RWPE1 (cell line): Measurements from ENCODE around the gene MEIOB.

Experiments
- CTCF ChIA-PET: fragments of 350-600 bp; sonication (Branson Sonifier 250); formaldehyde crosslinking; extraction: SDS; loops from one replicate; lab custom pipeline; 2021; lab: Yijun Ruan, JAX
- POLR2A ChIA-PET: fragments of 400-600 bp; formaldehyde crosslinking; extraction: SDS; loops from one replicate; lab custom pipeline; 2020; ENCODE audit warnings: antibody characterized with exemption; ENCODE audit not compliant: low non-redundant PET; lab: Yijun Ruan, JAX
- DNase-seq: peaks from one replicate; pipeline ENCODE4 v3.0.0; 2012; ENCODE audit warnings: low spot score
- H3K27ac ChIP-seq: fragments of 450-650 bp; 2 replicates; pipeline ENCODE4 v1.5.1; 2017
- CTCF ChIP-seq: fragments of 450-650 bp; conservative IDR thresholded peaks from 2 replicates; pipeline ENCODE4 v1.5.1; 2017; ENCODE audit warnings: low read depth, mild to moderate bottlenecking

The MEIOB gene

DNA sequence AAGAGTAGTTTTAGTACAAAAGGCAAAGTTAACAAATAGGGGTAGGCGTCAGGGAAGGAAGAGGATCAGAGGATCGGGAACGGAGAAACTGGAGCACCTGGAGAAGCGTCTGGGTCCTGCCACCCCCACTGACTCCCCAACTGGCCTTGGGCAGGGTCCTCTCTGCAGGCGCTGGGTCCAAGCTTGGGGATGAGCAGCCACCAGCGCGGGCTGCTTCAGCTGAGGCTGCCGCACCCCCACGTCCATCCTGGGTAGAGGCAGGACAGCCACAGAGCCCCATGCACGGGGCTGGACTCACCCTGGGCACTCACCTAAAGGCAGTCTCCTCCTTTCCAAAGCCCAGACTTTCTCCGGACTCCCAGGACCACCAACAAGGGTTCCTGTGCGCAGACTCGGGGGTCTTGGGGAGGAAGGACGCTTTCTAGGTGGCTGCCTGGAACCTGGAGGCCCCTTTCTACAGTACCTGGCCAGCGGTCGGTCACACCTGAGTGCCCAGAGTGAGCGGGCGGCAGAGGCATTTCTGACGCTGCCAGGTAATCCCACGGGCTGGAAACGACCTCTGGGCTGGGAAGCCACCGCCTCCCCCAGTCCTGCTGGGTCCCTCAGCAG lies 45.2 kb upstream of the MEIOB start:
- no peak for TF ChIP-seq CTCF
- ChIA-PET CTCF (interaction anchor here (0.6 to 1.4 kb wide), 2 partner anchors 13 to 27 kb away, joined by 3 to 4 read pairs; no protein-coding TSS in a partner anchor), POLR2A (no interaction called here)

GRCh38 chr16:1916640-1916990 lies 44.7 kb upstream of the MEIOB start:
- no peak for TF ChIP-seq CTCF
- no peak for DNase-seq
- H3K27ac ChIP-seq: no peak overlapping the region
- ChIA-PET POLR2A (no interaction called here), CTCF (interaction anchor here (0.6 to 1.4 kb wide), 3 partner anchors 12 to 28 kb away, joined by 3 to 4 read pairs (median 4); no protein-coding TSS in a partner anchor)

More for the DNA sequence above, 45.2 kb upstream of the MEIOB start:
- no peak for DNase-seq
- H3K27ac ChIP-seq: no peak overlapping the region

DNA sequence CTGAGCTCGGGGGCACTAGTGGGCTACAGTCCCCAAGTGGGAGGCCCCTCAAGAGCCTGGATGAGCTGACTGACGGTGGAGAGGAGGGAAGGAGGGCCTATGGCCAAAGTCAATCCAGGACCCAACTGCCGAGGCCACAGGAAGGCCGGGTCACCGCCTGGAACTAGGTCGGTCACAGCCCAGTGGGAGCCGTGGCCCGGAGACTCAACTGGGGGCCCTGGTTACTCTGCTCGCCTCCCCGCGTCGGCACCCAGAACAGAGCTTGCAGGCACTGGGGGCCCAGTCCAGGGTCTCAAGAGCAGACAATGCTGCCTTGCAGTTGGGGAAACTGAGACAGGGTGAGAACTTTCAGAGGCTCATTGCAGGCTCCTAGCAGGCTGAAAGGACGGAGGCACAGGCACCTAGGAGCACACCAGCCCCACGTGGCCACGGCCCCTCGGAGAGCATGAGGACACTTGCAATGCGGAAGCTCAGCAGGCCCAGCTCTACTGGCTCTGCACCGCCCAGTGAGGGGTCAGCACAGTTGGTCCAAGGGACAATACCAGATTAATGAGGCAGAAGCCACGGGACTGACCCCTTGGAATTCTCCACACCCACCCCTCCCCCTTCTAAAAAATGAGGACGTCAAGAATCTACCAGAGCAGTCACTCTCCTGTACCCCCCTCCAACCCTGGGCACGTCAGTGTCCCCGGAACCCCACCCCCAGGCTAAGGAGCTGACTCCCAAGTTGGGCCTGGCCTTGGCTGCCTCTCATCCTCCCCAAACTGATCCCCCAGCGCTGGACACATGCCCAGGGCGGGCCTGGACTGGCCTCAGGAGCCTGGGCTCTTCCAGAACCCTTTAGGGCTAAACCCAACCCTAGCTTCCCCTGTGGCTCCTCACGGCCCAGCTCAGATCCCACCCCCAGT lies 44.0 kb upstream of the MEIOB start:
- POLR2A ChIA-PET: no interaction called here
- H3K27ac ChIP-seq: no peak overlapping the region
- CTCF ChIA-PET: interaction anchor here (1.0 to 1.4 kb wide), 2 partner anchors 13 to 14 kb away, joined by 4 read pairs; no protein-coding TSS in a partner anchor
- no peak for DNase-seq
- TF ChIP-seq CTCF: no peak

- CTCF ChIA-PET: interaction anchor here (0.7 to 1.0 kb wide), 2 partner anchors 54 to 223 kb away, joined by 3 to 4 read pairs; no protein-coding TSS in a partner anchor
- no peak for TF ChIP-seq CTCF
- POLR2A ChIA-PET: no interaction called here
- no peak for DNase-seq
- H3K27ac ChIP-seq: peak overlapping the region; percentile 18; the same call in 1 of the 2 replicates
Observed at GRCh38 chr16:1914988-1915387, 43.0 kb upstream of the MEIOB start.

- POLR2A ChIA-PET: interaction anchor here (1.1 kb wide), 1 partner anchor 241 kb away, joined by 3 read pairs; the partner anchor contains the start of gene TRAF7
- H3K27ac ChIP-seq: peak overlapping the region; percentile 57; the same call in 1 of the 2 replicates
- TF ChIP-seq CTCF: no peak
- no peak for DNase-seq
- CTCF ChIA-PET: interaction anchor here (0.7 to 1.0 kb wide), 2 partner anchors 53 to 222 kb away, joined by 3 to 4 read pairs; no protein-coding TSS in a partner anchor
Observed at GRCh38 chr16:1914084-1914608, 42.2 kb upstream of the MEIOB start.
